Kidney epithelial cell (primary cell): ENCODE results near the gene OR10P1. TPM values are rescaled to one million over a fixed set of nuclear protein-coding genes. Genes with fewer than 3 reads are reported as not detected.
"Not testable (repeated sequence)": the region's sequence is repeated elsewhere in the genome, so short reads cannot be mapped to it uniquely, and the experiment has no call there.

Source experiments
- DNase-seq: peaks from one replicate; pipeline ENCODE4 v3.0.0-alpha.2; 2010; ENCODE audit warnings: low read depth
- H3K27me3 ChIP-seq: 2 replicates; pipeline ENCODE4 v1.6.0; 2011; ENCODE audit warnings: low read length; ENCODE audit not compliant: control insufficient read depth, insufficient read depth
- H3K36me3 ChIP-seq: 2 replicates; pipeline ENCODE4 v1.5.1; 2011; ENCODE audit warnings: low read length; ENCODE audit not compliant: control insufficient read depth, insufficient read depth
- H3K4me3 ChIP-seq: 2 replicates; pipeline ENCODE4 v1.5.1; 2011; ENCODE audit warnings: low read depth, mild to moderate bottlenecking, control low read depth, low read length
- CTCF ChIP-seq: IDR thresholded peaks from 2 replicates; pipeline ENCODE4 v1.5.1; 2011; ENCODE audit warnings: mild to moderate bottlenecking, moderate library complexity, low read length, control low read depth, inconsistent platforms; ENCODE audit not compliant: insufficient read depth, poor library complexity, severe bottlenecking
- total RNA-seq: library from RNA; depleted of rRNA; stranded (reverse); fragments of >200 nt; gene quantifications from 2 replicates; pipeline ENCODE4 v1.2.3, GENCODE V29; 2015

Gene OR10P1
- total RNA-seq, 1 donor from 2014 or later, result not detected

DNA sequence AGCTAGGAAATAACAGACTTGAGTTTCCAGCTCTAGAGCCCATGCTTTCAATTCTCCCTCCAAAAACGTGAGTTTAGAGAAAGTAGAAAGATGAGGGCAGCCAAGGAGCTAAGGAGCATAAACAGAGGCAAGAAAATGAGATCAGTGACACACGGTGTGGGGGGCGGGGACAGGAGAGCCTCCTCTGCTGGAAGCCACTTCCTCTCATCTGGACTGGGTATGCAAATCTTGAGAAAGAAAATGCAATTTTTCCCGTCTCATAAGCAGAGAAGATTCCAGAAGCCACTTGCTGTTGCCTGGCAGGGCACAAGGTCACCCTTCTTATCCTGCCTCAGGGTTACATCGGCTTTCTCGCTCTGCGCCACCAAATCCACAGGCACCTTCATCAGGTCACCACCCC, 6.0 kb downstream of the OR10P1 start:
- H3K36me3 ChIP-seq, result no peaks in the 10 kb centered on the region
- H3K27me3 ChIP-seq, result peaks cover 4% of the 10 kb centered on the region
- no peak for DNase-seq
- TF ChIP-seq CTCF, result no peak
- H3K4me3 ChIP-seq, result no peak overlapping the region

GRCh38 chr12:55644591-55644990, 7.9 kb downstream of the OR10P1 start:
- Histone ChIP-seq H3K4me3 (no peak overlapping the region), H3K36me3 (no peaks in the 10 kb centered on the region), H3K27me3 (peaks cover 4% of the 10 kb centered on the region)
- no peak for TF ChIP-seq CTCF
- DNase-seq, result no peak

GRCh38 chr12:55647027-55647426, 10.3 kb downstream of the OR10P1 start:
- no peak for TF ChIP-seq CTCF
- Histone ChIP-seq H3K36me3 (no peaks in the 10 kb centered on the region), H3K4me3 (no peak overlapping the region), H3K27me3 (peaks cover 2% of the 10 kb centered on the region)
- no peak for DNase-seq

DNA sequence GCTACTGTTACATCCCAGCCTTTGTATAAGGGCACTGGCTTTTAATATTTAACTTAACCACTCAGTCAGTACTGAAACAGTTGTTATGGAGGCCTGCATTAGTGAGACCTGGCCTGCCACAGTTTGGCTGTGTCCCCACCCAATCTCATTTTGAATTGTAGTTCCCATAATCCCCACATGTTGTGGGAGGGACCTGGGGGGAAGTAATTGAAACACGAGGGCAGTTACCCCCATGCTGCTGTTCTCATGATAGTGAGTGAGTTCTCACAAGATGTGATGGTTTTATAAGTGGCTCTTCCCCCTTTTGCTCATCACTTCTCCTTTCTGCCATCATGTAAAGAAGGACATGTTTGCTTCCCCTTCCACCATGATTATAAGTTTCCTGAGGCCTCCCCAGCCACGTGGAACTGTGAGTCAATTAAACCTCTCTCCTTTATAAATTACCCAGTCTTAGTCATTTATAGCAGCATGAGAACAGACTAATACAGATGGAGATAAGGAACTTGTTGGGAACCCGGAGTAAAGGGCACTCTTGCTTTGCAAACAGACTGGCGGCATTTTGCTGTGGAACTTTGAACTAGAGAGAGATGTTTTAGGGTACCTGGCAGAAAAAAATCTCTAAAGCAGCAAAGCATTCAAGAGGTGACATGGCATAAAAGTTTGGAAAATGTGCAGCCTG, 14.1 kb downstream of the OR10P1 start:
- H3K27me3 ChIP-seq, H3K36me3 ChIP-seq, H3K4me3 ChIP-seq, DNase-seq: not testable (repeated sequence)

DNA sequence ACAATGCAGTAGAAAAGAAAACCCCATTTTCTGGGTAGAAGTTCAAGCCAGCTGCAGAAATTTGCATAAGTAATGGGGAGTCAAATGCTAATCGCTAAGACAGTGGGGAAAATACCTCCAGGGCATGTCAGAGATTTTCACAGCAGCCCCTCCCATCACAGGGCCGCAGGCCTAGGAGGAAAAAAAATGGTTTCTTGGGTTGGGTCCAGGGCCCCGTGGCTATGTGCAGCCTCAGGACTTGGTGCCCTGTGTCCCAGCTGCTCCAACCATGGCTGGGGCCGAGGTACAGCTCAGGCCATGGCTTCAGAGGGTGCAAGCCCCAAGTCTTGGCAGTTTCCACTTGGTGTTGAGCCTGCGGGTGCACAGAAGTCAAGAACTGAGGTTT, 14.6 kb downstream of the OR10P1 start:
- no peaks in the 10 kb centered on the region for H3K27me3 ChIP-seq
- no peaks in the 10 kb centered on the region for H3K36me3 ChIP-seq
- H3K4me3 ChIP-seq, result no peak overlapping the region
- TF ChIP-seq CTCF, result no peak
- DNase-seq, result no peak

DNA sequence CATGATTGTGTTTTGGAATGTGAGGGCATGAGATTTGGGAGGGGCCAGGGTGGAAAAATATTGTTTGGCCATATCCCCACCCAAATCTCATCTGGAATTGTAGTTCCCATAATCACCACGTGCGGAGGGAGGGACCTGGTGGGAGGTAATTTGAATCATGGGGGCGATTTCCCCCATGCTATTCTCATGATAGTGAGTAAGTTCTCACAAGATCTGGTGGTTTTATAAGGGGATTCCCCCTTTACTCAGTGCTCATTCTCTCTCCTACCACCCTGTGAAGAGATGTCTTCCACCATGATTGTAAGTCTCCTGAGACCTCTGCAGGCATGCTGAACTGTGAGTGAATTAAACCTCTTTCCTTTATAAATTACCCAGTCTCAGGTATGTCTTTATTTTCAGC, 15.7 kb downstream of the OR10P1 start:
- Histone ChIP-seq H3K4me3 (no peak overlapping the region), H3K27me3 (peaks cover 3% of the 10 kb centered on the region), H3K36me3 (no peaks in the 10 kb centered on the region)
- no peak for DNase-seq
- no peak for TF ChIP-seq CTCF
